SU-DHL-6 (cell line): ENCODE data around the gene COX10.
"Not testable (repeated sequence)": the region's sequence is repeated elsewhere in the genome, so short reads cannot be mapped to it uniquely, and the experiment has no call there.

ENCODE experiments used
- H2AFZ ChIP-seq: fragments of 200-600 bp; sonication (generic); 2 replicates; pipeline ENCODE4 v1.6.1; 2014; ENCODE audit warnings: low read depth, mild to moderate bottlenecking, moderate library complexity, mixed read lengths, antibody characterized with exemption, low read length; ENCODE audit not compliant: severe bottlenecking
- H3F3A ChIP-seq: fragments of 200-600 bp; shearing (Covaris generic); 2 replicates; pipeline ENCODE4 v1.6.0; 2016; ENCODE audit warnings: antibody characterized with exemption, mild to moderate bottlenecking; ENCODE audit not compliant: insufficient read depth
- H3K27ac ChIP-seq: fragments of 200-600 bp; sonication (generic); 2 replicates; pipeline ENCODE4 v1.5.1; 2016; ENCODE audit warnings: low read depth, mild to moderate bottlenecking, low read length, moderate library complexity, mixed read lengths
- H3K27me3 ChIP-seq: fragments of 200-600 bp; sonication (generic), shearing (Covaris generic); 2 replicates; pipeline ENCODE4 v1.6.0; 2014; ENCODE audit warnings: mild to moderate bottlenecking, low read length
- H3K36me3 ChIP-seq: fragments of 200-600 bp; sonication (generic); 2 replicates; pipeline ENCODE4 v1.6.1; 2014; ENCODE audit warnings: mild to moderate bottlenecking, low read length, mixed read lengths
- H3K4me2 ChIP-seq: fragments of 300-600, 200-600 bp; shearing (Covaris generic), sonication (generic); 2 replicates; pipeline ENCODE4 v1.6.0; 2014; ENCODE audit warnings: low read length, low read depth, mild to moderate bottlenecking; ENCODE audit not compliant: poor library complexity, severe bottlenecking
- H3K4me3 ChIP-seq: fragments of 200-600 bp; sonication (generic); 2 replicates; pipeline ENCODE4 v1.5.1; 2014; ENCODE audit warnings: antibody characterized with exemption, low read length, mild to moderate bottlenecking, mixed read lengths; ENCODE audit not compliant: insufficient read depth, poor library complexity, severe bottlenecking
- H3K79me2 ChIP-seq: fragments of 200-600 bp; sonication (generic); 2 replicates; pipeline ENCODE4 v1.6.1; 2014; ENCODE audit warnings: mild to moderate bottlenecking, low read length, moderate library complexity; ENCODE audit not compliant: insufficient read depth
- H3K9ac ChIP-seq: fragments of 200-600 bp; sonication (generic); 2 replicates; pipeline ENCODE4 v1.7.0; 2014; ENCODE audit warnings: mild to moderate bottlenecking, low read length
- H3K9me2 ChIP-seq: fragments of 200-600 bp; sonication (generic); replicated peaks from 2 replicates; pipeline ENCODE4 v1.6.1; 2014; ENCODE audit warnings: low read length; ENCODE audit not compliant: insufficient read depth
- H3K9me3 ChIP-seq: fragments of 200-600 bp; sonication (generic); 2 replicates; pipeline ENCODE4 v1.6.1; 2014; ENCODE audit warnings: low read length, mixed read lengths; ENCODE audit not compliant: insufficient read depth
- H4K20me1 ChIP-seq: fragments of 200-600 bp; sonication (generic); 2 replicates; pipeline ENCODE4 v1.6.1; 2014; ENCODE audit warnings: low read depth, mild to moderate bottlenecking, antibody characterized with exemption, low read length, moderate library complexity, mixed read lengths
- CTCF ChIP-seq: fragments of 200-600 bp; sonication (generic); IDR thresholded peaks from one replicate; pipeline ENCODE4 v1.5.1; 2017; ENCODE audit warnings: antibody characterized with exemption, mild to moderate bottlenecking, low read length, moderate library complexity; ENCODE audit not compliant: insufficient read depth, poor library complexity, severe bottlenecking
- EZH2phosphoT487 ChIP-seq: fragments of 200-600 bp; sonication (generic), shearing (Covaris generic); conservative IDR thresholded peaks from 2 replicates; pipeline ENCODE4 v1.6.1; 2018; ENCODE audit warnings: mild to moderate bottlenecking, antibody characterized with exemption, low read length, moderate library complexity, mixed read lengths

COX10 gene

GRCh38 chr17:14236762-14237161 is 167.5 kb downstream of the COX10 start, which contains the start of gene CDRT15:
CDRT15 (minus strand) TSS chr17:14236862; CDS start chr17:14236833, 29 bp downstream.
- not testable (repeated sequence) for H2AFZ ChIP-seq, H3K9me3 ChIP-seq, H4K20me1 ChIP-seq, H3K27me3 ChIP-seq, H3K9ac ChIP-seq, H3K4me2 ChIP-seq, H3K4me3 ChIP-seq, H3K79me2 ChIP-seq, H3K9me2 ChIP-seq, H3K27ac ChIP-seq, H3K36me3 ChIP-seq, H3F3A ChIP-seq

- H3K4me3 ChIP-seq, H2AFZ ChIP-seq: not testable (repeated sequence)
These were observed 170.0 kb downstream of the COX10 start for GRCh38 chr17:14239271-14239670.

GRCh38 chr17:14245002-14245401 is 175.7 kb downstream of the COX10 start:
- Histone ChIP-seq H3K9ac (no peak overlapping the region), H3K4me3 (no peak overlapping the region), H3K9me3 (no peaks in the 10 kb centered on the region), H4K20me1 (no peaks in the 10 kb centered on the region), H3K9me2 (no peaks in the 10 kb centered on the region), H3F3A (no peaks in the 10 kb centered on the region), H3K27ac (no peak overlapping the region), H2AFZ (no peak overlapping the region), H3K4me2 (no peak overlapping the region), H3K36me3 (no peaks in the 10 kb centered on the region), H3K27me3 (no peaks in the 10 kb centered on the region; the same call in 1 of the 2 replicates), H3K79me2 (no peaks in the 10 kb centered on the region)
- TF ChIP-seq CTCF (no peak), EZH2phosphoT487 (no peak)

More at GRCh38 chr17:14239271-14239670, 170.0 kb downstream of the COX10 start:
- H3K9ac ChIP-seq, H3K9me2 ChIP-seq, H4K20me1 ChIP-seq, H3K36me3 ChIP-seq, H3K27me3 ChIP-seq, H3F3A ChIP-seq, H3K4me2 ChIP-seq, H3K9me3 ChIP-seq, H3K27ac ChIP-seq, H3K79me2 ChIP-seq: not testable (repeated sequence)

- no peaks in the 10 kb centered on the region for H3F3A ChIP-seq
- no peaks in the 10 kb centered on the region; the same call in 1 of the 2 replicates for H3K27me3 ChIP-seq
- H3K9me2 ChIP-seq = no peaks in the 10 kb centered on the region
- H3K9me3 ChIP-seq = no peaks in the 10 kb centered on the region
- no peaks in the 10 kb centered on the region for H4K20me1 ChIP-seq
- no peak overlapping the region for H2AFZ ChIP-seq
- TF ChIP-seq EZH2phosphoT487 = no peak
- no peak for TF ChIP-seq CTCF
- H3K9ac ChIP-seq = no peak overlapping the region
- no peaks in the 10 kb centered on the region for H3K79me2 ChIP-seq
- no peaks in the 10 kb centered on the region for H3K36me3 ChIP-seq
- H3K4me2 ChIP-seq = no peak overlapping the region
- no peak overlapping the region for H3K27ac ChIP-seq
- H3K4me3 ChIP-seq = no peak overlapping the region
These were observed 176.3 kb downstream of the COX10 start for GRCh38 chr17:14245629-14246028.
